WERI-Rb-1 (cell line): ENCODE results near the gene RBL1.
"Not testable (repeated sequence)": the region's sequence is repeated elsewhere in the genome, so short reads cannot be mapped to it uniquely, and the experiment has no call there.

Experiments used
- DNase-seq: peaks from one replicate; pipeline ENCODE4 v3.0.0-alpha.2; 2020
- H3K27ac ChIP-seq: fragments of 250-450 bp; sonication (Bioruptor Pico); 2 replicates; pipeline ENCODE4 v1.5.1; 2020; ENCODE audit warnings: mild to moderate bottlenecking, moderate library complexity
- H3K27me3 ChIP-seq: fragments of 250-450 bp; sonication (Bioruptor Pico); 2 replicates; pipeline ENCODE4 v1.5.1; 2021; ENCODE audit warnings: mild to moderate bottlenecking, low read depth, moderate library complexity; ENCODE audit not compliant: insufficient read depth, severe bottlenecking
- H3K36me3 ChIP-seq: fragments of 250-450 bp; sonication (Bioruptor Pico); 2 replicates; pipeline ENCODE4 v1.5.1; 2020; ENCODE audit warnings: mild to moderate bottlenecking, moderate library complexity
- H3K4me3 ChIP-seq: 2 replicates; pipeline ENCODE4 v1.5.1; 2011; ENCODE audit warnings: low read depth, mild to moderate bottlenecking, control low read depth, low read length
- H3K9me3 ChIP-seq: fragments of 250-450 bp; sonication (Bioruptor Pico); 2 replicates; pipeline ENCODE4 v1.5.1; 2021; ENCODE audit warnings: mild to moderate bottlenecking, moderate library complexity; ENCODE audit not compliant: severe bottlenecking
- TF ChIP-seq, protein P1 (sequence below): IDR thresholded peaks from 2 replicates; pipeline ENCODE4 v1.5.1; 2011; ENCODE audit warnings: low read depth, mild to moderate bottlenecking, control low read depth, inconsistent platforms, low read length

The RBL1 gene

DNA sequence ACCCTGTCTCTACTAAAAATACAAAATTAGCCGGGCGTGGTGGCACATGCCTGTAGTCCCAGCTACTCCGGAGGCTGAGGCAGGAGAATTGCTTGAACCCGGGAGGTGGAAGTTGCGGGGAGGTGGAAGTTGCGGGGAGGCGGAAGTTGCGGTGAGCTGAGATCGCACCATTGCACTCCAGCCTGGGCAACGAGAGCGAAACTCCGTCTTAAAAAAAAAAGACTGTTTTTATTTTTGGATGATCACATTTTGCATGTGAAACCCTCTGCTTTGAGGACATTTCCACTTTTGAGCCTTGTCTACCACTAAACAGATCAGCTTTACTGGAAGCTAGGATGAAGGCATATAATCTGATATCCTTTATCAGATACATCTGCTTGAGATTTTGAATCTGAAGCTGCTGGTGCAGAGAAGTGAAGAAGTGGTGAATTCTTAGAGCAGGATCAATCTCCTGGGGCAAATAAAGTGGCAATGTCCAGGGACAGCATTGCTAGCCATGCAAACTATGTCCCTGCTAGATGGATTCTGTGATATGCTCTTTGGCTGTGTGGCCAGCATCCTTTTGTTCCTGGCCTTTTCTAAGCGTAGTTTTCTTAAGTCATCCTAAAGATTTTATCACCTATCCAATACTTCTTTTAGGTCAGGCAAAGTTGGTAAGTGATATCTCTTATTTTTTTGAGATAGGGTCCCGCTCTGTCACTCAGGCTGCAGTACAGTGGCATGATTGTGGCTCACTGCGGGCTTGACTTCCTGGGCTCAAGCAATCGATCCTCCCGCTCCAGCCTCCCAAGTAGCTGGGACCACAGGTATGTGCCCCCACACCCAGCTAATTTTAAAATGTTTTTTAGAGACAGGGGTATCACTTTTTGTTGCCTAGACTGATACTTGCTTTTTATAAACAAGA lies 23.3 kb downstream of the RBL1 start:
- no peak overlapping the region for H3K4me3 ChIP-seq
- no peaks in the 10 kb centered on the region for H3K27me3 ChIP-seq
- H3K36me3 ChIP-seq, result peaks cover 36% of the 10 kb centered on the region
- H3K9me3 ChIP-seq, result no peaks in the 10 kb centered on the region
- TF ChIP-seq, protein P1, sequence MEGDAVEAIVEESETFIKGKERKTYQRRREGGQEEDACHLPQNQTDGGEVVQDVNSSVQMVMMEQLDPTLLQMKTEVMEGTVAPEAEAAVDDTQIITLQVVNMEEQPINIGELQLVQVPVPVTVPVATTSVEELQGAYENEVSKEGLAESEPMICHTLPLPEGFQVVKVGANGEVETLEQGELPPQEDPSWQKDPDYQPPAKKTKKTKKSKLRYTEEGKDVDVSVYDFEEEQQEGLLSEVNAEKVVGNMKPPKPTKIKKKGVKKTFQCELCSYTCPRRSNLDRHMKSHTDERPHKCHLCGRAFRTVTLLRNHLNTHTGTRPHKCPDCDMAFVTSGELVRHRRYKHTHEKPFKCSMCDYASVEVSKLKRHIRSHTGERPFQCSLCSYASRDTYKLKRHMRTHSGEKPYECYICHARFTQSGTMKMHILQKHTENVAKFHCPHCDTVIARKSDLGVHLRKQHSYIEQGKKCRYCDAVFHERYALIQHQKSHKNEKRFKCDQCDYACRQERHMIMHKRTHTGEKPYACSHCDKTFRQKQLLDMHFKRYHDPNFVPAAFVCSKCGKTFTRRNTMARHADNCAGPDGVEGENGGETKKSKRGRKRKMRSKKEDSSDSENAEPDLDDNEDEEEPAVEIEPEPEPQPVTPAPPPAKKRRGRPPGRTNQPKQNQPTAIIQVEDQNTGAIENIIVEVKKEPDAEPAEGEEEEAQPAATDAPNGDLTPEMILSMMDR, result no peak
- no peak for DNase-seq
- no peak overlapping the region for H3K27ac ChIP-seq

DNA sequence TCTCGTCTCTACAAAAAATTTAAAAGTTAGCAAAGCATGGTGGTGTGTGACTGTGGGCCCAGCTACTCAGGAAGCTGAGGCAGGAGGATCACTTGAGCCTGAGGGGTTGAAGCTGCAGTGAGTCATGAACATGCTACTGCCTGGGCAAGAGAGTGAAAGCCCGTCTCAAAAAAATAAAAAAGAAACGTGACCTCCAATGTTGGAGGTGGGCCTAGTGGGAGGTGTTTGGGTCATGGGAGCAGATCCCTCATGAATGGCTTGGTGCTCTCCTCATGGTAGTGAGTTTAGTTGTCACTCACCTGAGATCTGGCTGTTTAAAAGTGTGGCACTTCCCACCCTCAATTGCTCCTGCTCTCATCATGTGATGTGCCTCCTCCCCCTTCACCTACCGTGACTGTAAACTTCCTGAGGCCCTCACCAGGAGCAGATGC lies 24.3 kb downstream of the RBL1 start:
- H3K27me3 ChIP-seq, result no peaks in the 10 kb centered on the region
- no peak overlapping the region for H3K27ac ChIP-seq
- no peak for DNase-seq
- TF ChIP-seq, protein P1, result no peak
- H3K36me3 ChIP-seq, result peaks cover 35% of the 10 kb centered on the region
- H3K4me3 ChIP-seq, result no peak overlapping the region
- H3K9me3 ChIP-seq, result no peaks in the 10 kb centered on the region

DNA sequence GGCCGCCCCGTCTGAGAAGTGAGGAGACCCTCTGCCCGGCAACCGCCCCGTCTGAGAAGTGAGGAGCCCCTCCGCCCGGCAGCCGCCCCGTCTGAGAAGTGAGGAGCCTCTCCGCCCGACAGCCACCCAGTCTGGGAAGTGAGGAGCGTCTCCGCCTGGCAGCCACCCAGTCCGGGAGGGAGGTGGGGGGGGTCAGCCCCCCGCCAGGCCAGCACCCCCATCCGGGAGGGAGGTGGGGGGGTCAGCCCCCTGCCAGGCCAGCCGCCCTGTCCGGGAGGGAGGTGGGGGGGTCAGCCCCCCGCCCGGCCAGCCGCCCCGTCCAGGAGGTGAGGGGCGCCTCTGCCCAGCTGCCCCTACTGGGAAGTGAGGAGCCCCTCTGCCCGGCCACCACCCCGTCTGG lies 26.2 kb downstream of the RBL1 start:
- not testable (repeated sequence) for DNase-seq, H3K9me3 ChIP-seq, H3K27ac ChIP-seq, H3K4me3 ChIP-seq, H3K27me3 ChIP-seq
- peaks cover 36% of the 10 kb centered on the region for H3K36me3 ChIP-seq

DNA sequence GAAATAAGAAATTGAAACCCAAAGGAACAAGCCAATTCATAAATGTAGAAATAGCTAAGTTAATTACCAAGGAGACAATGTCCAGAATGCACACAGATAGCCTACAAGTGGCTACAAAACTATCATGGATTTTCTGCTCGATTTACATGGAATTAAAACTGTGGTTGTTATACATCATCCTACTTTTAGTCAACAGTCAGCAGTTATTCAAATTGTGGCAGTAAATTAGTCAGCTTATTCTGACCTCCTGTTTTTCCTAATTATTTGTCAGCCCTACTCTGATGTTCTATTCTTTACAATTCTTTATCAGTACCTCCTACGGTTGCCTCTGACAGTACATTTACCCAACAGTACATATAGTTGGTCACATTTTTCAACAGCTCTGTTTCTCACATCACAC lies 29.6 kb downstream of the RBL1 start:
- no peak overlapping the region for H3K27ac ChIP-seq
- peaks cover 44% of the 10 kb centered on the region for H3K36me3 ChIP-seq
- H3K9me3 ChIP-seq, result no peaks in the 10 kb centered on the region
- TF ChIP-seq, protein P1, result no peak
- DNase-seq, result no peak
- no peaks in the 10 kb centered on the region for H3K27me3 ChIP-seq
- no peak overlapping the region for H3K4me3 ChIP-seq

DNA sequence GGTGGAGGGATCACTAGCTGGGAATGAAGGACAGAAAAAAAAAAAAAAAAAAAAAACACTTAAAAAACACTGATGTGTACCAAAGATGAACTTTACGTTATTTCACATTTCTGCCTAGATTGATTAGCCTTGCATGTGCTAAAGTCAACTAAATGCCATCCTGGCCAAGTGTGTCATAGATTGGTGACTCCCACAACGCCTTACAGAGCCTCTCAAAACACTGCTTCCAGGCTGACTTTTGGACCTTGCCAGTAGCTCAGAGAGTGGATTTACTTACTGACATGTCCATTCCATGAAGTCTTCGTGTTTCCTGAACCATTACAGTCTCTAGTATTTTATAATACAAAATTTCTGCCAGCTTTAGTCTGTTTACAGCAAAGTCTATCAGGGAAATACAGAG lies 40.5 kb downstream of the RBL1 start:
- TF ChIP-seq, protein P1, result no peak
- H3K36me3 ChIP-seq, result peaks cover 82% of the 10 kb centered on the region
- no peak overlapping the region for H3K4me3 ChIP-seq
- no peaks in the 10 kb centered on the region for H3K27me3 ChIP-seq
- no peak for DNase-seq
- H3K9me3 ChIP-seq, result no peaks in the 10 kb centered on the region
- no peak overlapping the region for H3K27ac ChIP-seq

DNA sequence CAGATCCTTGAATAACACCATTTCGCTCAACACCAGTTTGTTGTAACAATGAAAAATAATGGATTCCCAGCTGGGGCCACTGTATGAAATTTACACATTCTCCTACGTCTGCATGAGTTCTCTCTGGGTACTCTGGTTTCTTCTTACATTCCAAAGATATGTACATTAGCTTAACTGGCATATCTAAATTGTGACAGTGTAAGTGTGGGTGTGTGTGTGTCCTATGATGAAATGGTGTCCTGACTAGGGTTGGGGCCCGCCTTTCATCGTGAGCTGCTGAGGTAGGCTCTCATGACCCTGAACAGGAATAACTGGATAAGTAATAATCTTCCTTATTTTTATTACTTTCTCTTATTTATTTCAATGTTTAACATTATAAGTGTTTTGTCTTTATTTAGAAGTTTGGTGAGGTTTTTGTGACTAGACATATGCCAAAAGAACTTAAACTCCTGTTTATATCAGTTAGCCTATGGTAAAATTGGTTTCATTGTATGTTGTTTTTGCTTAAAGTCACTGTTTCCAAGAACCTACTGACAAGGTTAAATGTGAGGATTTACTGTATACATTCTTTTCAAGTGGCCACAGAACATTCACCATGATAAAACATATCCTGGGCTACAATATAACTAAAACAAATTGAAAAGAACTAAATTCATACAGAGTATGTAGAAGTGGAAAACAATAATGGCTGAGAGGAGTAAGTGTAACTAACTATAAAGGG lies 42.4 kb downstream of the RBL1 start:
- peaks cover 72% of the 10 kb centered on the region for H3K36me3 ChIP-seq
- no peak for DNase-seq
- no peak overlapping the region for H3K4me3 ChIP-seq
- TF ChIP-seq, protein P1, result no peak
- no peaks in the 10 kb centered on the region for H3K9me3 ChIP-seq
- H3K27me3 ChIP-seq, result no peaks in the 10 kb centered on the region
- H3K27ac ChIP-seq, result no peak overlapping the region
